ENCODE measurements around the gene VPS13C. TPM values are rescaled to one million over a fixed set of nuclear protein-coding genes. Genes with fewer than 3 reads are reported as not detected.
A peak's percentile ranks its signal among the peaks of the same experiment; 100 is the strongest.
"Not testable (repeated sequence)": the region's sequence is repeated elsewhere in the genome, so short reads cannot be mapped to it uniquely, and the experiment has no call there.

The VPS13C gene
- total RNA-seq, 1 donor from 2014 or later: 65.6 TPM

DNA sequence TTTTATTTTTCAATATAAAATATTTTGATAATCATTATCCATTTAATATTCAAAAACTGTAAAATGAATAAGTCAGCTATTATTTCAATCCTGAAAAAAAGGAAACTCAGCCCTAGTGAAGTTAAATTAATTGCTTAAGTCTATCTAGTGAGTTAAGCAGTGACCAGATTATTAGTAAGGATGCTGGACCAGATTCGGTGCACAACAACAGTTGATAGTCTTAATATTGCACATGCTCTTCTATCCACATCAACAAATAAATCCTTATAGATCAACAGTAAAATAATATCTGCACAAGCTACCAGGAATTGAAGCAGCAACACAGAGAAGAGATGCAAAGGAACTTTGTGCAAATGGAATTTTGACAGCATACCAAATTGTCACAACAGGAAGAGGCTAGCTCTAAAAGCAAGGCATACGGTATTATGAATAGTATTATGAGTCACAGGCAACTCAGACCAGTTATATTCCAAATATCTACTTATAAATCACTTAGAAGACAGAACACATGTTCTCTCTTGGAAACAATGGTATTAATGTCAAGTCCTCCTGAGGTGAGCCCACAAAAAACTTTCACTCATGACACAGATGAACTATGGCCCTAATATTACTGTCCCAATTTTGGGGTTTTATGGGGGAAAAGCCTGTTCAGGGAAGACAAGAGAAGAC is 24.9 kb downstream of the VPS13C start:
- no peak for DNase-seq (ENCODE audit: low spot score)

GRCh38 chr15:62027916-62028315 is 32.3 kb downstream of the VPS13C start:
- DNase-seq (ENCODE audit: low spot score): no peak

GRCh38 chr15:62027263-62027565 is 33.0 kb downstream of the VPS13C start:
- DNase-seq (ENCODE audit: low spot score): no peak

DNA sequence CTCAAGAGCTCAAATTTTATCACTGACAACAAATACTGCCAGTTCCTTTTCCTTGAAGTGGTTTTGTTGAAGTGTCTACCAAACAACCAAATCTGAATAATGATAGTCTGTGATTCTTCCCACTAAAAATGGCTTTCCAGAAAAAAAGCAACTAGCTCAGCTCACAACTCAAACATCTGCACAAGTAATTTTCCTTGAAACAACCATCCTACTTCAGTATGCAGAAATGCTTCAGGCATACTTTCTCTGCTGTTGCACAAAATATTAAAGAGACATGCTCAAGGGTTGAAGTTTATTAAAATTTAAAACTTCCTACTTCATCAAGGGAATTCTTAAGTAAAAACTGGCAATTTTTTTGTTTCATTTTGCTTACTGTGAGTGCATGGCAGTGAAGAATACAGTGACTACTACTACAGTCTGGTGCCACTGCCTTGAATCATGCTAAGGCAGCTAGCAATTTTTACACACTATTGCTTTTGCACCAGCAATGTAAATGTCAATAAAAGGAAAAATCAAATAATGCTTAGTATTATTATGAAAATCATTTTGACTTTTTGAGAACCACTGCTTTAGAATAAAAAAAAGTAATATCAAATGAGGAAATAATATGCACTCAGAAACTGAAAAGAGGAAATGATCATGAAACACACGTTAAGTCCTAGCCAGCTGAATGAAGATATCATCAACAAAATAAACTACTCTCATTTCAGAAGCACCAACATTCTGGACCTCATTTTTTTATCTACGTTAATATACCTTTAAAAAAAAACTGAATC is 33.6 kb downstream of the VPS13C start:
- DNase-seq (ENCODE audit: low spot score): no peak

GRCh38 chr15:62021991-62022600 is 38.2 kb downstream of the VPS13C start:
- no peak for DNase-seq (ENCODE audit: low spot score)

DNA sequence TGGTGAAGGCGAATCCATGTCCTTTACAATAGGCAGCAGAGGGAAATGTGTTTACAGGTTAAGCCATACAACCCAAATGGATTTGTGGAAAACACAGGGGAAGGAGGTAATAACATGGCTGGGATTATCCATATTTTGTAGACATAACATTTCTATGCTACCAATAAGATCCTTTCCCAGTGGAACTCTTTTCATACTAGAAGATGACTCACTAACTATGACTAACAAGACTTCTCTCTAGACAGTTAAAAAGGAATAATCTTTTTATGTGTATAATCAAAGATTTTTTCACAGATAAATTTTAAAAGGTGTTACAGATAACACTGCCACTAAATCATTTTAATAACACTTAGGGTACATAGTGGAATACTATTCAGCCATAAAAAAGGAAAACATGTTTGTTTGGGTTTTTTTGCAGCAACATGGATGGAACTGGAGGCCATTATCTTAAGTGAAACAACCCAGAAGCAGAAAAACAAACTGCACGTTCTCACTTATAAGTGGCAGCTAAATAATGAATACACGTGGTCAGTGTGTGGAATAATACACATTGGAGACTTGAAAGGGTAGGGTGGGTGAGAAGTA is 39.6 kb downstream of the VPS13C start:
- DNase-seq (ENCODE audit: low spot score): no peak

GRCh38 chr15:62005354-62005753 is 54.9 kb downstream of the VPS13C start:
- DNase-seq (ENCODE audit: low spot score): not testable (repeated sequence)

GRCh38 chr15:61997786-61998185 is 62.5 kb downstream of the VPS13C start:
- DNase-seq (ENCODE audit: low spot score): no peak

DNA sequence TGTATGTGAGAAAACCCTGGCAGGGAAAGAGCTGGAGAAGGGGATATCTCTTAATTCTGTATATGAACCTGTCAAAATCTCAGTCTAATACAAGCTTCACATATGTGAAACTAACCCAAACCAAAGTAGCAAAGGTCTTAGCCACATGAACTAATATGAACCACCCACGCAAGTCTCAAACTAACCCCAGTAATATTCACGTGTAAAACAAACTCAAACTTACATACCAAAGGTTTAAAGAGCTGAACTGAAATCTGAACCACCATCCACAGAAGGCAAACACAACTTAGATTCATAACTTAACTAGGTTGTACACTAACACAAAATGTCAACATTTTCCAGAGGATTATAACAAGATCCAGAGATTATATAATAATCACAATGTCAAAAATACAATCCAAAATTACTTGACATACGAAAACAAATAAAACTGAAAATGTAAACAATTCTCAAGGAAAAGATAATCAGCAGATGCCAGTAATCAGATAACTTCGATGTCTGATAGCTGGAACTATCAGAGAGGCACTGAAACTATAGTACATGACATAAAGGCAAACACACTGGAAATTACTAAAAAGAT is 64.1 kb downstream of the VPS13C start:
- DNase-seq (ENCODE audit: low spot score): no peak

GRCh38 chr15:61994216-61994615 is 66.0 kb downstream of the VPS13C start:
- no peak for DNase-seq (ENCODE audit: low spot score)

DNA sequence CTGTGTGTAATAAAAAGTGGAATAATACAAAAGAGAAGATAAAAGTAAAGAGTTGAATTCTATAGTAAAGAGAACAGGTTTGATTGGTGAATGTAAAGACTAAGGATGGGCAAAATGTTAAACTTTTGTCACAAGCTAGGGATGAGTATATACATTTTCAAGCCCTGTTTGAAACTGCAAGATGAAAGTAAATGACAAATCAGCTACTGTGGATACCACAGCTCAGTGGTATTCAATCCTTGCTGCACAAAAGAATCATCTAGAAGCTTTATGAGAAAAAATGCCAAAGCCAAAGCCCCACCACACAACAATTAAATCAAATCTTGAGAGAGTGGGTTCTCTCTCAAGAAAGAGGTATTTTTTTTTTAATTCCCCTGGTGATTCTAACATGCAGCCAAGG is 67.7 kb downstream of the VPS13C start:
- no peak for DNase-seq (ENCODE audit: low spot score)

- DNase-seq (ENCODE audit: low spot score): no peak
Observed at GRCh38 chr15:61989667-61990066, 70.6 kb downstream of the VPS13C start.

- DNase-seq (ENCODE audit: low spot score): no peak
Observed at GRCh38 chr15:61987824-61988223, 72.4 kb downstream of the VPS13C start.

- no peak for DNase-seq (ENCODE audit: low spot score)
Observed at GRCh38 chr15:61983081-61983480, 77.2 kb downstream of the VPS13C start.

GRCh38 chr15:61978225-61978624 is 82.0 kb downstream of the VPS13C start:
- no peak for DNase-seq (ENCODE audit: low spot score)

DNA sequence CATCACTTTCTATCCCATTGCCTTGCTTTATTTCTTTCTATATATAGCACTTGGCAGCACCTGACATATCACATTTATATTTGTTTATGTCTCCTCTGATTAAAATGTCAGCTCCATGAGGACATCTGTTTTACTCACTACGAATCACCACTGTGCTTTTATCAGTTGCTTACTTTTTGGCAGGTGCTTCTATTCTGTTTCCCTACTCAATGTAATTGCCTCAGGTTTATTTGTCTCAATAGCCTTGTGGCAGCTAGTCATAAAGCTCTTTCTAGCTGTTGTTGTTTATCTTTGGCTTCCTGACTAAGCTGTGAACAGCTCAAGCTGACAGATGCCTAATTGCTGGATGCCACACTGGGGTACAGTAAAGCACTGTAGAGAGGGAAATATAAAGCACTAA is 85.5 kb downstream of the VPS13C start:
- DNase-seq (ENCODE audit: low spot score): no peak

GRCh38 chr15:61974118-61974517 is 86.1 kb downstream of the VPS13C start:
- DNase-seq (ENCODE audit: low spot score): no peak

- peak; percentile 56 for DNase-seq (ENCODE audit: low spot score)
Observed at GRCh38 chr15:61951949-61952348, 108.3 kb downstream of the VPS13C start.

DNA sequence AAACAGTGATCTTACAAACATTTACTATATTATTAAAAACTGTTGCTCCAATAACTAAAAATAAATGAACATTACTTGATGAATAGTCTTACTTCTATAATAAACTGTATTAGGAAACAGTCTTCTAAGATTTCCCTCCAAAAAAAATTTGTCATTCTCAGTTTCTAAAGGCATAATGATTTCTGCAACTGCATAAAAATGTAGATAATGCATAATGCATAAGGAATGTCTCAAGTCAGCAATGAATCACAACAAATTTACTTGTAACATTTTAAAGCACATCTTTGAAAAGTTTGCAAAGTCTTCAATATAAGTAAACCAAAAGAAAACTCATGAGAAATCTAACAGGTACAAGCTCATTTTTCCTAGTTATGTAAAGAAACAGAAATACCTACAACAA is 113.5 kb downstream of the VPS13C start:
- no peak for DNase-seq (ENCODE audit: low spot score)

DNA sequence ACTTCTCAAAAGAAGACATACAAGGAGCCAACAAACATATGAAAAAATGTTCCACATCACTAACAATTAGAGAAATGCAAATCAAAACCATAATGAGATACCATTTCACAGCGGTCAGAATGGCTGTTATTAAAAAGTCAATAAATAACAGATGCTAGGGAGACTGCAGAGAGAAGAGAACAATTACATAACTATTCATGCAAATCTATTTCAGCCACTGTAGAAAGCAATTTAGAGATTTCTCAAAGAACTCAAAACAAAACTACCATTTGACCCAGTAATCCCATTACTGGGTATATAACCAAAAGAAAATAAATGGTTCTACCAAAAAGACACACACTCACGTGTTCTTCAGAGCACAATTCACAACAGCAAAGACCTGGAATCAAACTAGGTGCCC is 116.3 kb downstream of the VPS13C start:
- DNase-seq (ENCODE audit: low spot score): no peak

DNA sequence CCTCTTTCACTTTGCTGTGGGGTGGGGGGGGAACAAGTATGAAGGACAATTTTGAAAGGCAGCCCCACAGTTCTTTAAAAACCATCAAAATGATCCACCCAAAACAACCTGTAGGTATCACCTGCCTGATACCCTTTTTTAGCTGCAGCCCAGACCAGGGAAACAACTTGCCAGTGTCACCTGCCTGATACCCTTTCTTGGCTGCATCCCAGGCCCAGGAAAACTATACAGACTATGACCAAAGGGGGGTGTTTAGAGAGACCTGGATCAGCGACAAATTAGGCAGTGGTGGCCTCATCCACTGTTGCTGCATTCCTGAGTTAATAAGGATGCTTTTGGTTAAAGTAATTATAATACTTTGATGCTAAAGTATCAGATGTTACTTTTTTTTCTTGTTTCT is 122.0 kb downstream of the VPS13C start:
- no peak for DNase-seq (ENCODE audit: low spot score)

DNA sequence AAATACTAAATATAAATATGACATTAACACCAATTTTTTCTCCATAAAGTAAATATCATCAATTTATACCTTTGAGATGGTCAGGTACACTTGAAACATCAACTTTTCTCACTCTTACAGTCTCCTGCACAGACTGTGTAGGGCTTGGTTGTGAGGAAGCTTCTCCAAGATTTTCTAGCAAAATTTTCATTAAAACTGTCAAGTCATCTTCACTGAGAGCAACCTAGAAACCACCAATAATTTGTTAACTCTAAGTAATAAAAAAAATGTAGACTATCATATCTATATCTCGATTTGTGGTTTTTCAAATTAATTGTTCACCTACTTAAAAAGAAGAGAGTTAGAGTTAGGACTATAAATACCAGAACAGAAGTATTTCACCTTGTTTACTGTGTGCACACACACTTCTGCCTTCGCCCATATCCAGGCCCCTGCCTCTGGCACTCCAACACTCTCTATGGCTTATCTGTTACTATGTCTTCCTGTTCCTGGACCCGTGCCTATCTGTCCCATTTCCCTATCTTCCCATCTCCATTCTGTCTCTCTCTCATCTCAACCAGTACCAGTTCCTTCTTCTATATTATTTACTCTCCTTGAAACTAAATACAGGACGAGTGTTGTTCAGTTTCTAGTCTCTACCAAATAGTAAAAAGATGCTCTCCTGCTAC is 123.6 kb downstream of the VPS13C start:
- no peak for DNase-seq (ENCODE audit: low spot score)

Data from mucosa of gallbladder (tissue), 1 donor.